ENCODE results near the gene KBTBD3. TPM values are rescaled to one million over a fixed set of nuclear protein-coding genes. Genes with fewer than 3 reads are reported as not detected.

KBTBD3 gene
- total and polyA plus RNA-seq, 2 donors: 5.3 to 7.6 TPM

- no peaks in the 10 kb centered on the region for H3K27me3 ChIP-seq (ENCODE audit: control insufficient read depth in 2 of 2, insufficient read depth in 1 of 2, low read length in 1 of 2)
- no peaks in the 10 kb centered on the region for H3K4me1 ChIP-seq (ENCODE audit: control insufficient read depth in 2 of 2, insufficient read depth in 2 of 2, low read length in 2 of 2)
- 93% methylated on average over 3 of the region's 3 CpGs for WGBS
- peaks cover 9 to 50% of the 10 kb centered on the region in 2 donors for H3K36me3 ChIP-seq (ENCODE audit: control insufficient read depth in 2 of 2, insufficient read depth in 2 of 2, low read length in 1 of 2)
- H3K9me3 ChIP-seq (ENCODE audit: control insufficient read depth in 2 of 2, insufficient read depth in 1 of 2, low read length in 1 of 2): no peaks in the 10 kb centered on the region
- no peak for DNase-seq (ENCODE audit: low read depth in 6 of 9, low spot score in 9 of 9)
- H3K27ac ChIP-seq (ENCODE audit: low read depth in 1 of 2, low read length in 1 of 2): no peak overlapping the region
- H3K4me3 ChIP-seq (ENCODE audit: low read length in 2 of 2): no peak overlapping the region
These were observed 14.5 kb upstream of the KBTBD3 start for GRCh38 chr11:106091480-106092123.

- Histone ChIP-seq H3K36me3 (ENCODE audit: control insufficient read depth in 2 of 2, insufficient read depth in 2 of 2, low read length in 1 of 2) (peaks cover 8 to 38% of the 10 kb centered on the region in 2 donors), H3K4me3 (ENCODE audit: low read length in 2 of 2) (no peak overlapping the region), H3K27me3 (ENCODE audit: control insufficient read depth in 2 of 2, insufficient read depth in 1 of 2, low read length in 1 of 2) (no peaks in the 10 kb centered on the region), H3K27ac (ENCODE audit: low read depth in 1 of 2, low read length in 1 of 2) (no peak overlapping the region), H3K4me1 (ENCODE audit: control insufficient read depth in 2 of 2, insufficient read depth in 2 of 2, low read length in 2 of 2) (no peaks in the 10 kb centered on the region), H3K9me3 (ENCODE audit: control insufficient read depth in 2 of 2, insufficient read depth in 1 of 2, low read length in 1 of 2) (no peaks in the 10 kb centered on the region)
- no peak for DNase-seq (ENCODE audit: low read depth in 6 of 9, low spot score in 9 of 9)
- WGBS: 95% methylated on average over 4 of the region's 4 CpGs
These were observed 11.7 kb upstream of the KBTBD3 start for GRCh38 chr11:106088896-106089295.

DNA sequence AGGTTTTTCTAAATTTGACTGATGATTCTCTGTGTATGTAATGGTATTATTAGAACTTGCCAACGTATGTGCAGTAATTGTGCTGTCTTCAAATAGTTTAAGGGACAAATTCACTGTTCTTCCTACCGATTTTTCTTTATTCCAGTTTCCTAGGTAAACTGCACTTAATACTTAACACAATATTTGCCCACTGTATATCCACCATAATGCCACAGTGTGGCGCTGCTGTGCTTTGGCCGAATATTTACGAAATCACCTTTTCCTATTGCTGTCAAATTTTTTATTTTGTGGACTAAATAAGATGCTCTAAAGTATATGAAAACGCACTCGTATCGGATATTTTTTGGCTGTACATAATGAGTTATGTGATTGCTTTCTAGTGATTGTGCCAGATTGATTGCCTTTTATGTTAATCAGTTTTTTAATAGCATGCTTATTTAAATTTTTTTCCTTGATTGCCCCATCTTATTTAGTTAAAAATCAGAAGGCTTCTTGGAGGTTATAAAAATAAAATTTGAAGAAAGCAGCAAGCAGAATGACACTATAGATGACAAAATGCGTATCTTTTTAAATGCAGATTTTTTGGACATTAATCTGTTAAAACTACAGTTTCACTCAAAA, 10.8 kb upstream of the KBTBD3 start:
- H3K4me3 ChIP-seq (ENCODE audit: low read length in 2 of 2): no peak overlapping the region
- H3K27ac ChIP-seq (ENCODE audit: low read depth in 1 of 2, low read length in 1 of 2): no peak overlapping the region
- H3K9me3 ChIP-seq (ENCODE audit: control insufficient read depth in 2 of 2, insufficient read depth in 1 of 2, low read length in 1 of 2): no peaks in the 10 kb centered on the region
- WGBS: 63% methylated on average over 9 of the region's 9 CpGs
- H3K4me1 ChIP-seq (ENCODE audit: control insufficient read depth in 2 of 2, insufficient read depth in 2 of 2, low read length in 2 of 2): no peaks in the 10 kb centered on the region
- H3K36me3 ChIP-seq (ENCODE audit: control insufficient read depth in 2 of 2, insufficient read depth in 2 of 2, low read length in 1 of 2): peaks cover 8 to 39% of the 10 kb centered on the region in 2 donors
- no peaks in the 10 kb centered on the region for H3K27me3 ChIP-seq (ENCODE audit: control insufficient read depth in 2 of 2, insufficient read depth in 1 of 2, low read length in 1 of 2)
- peak in 4 of 9 donors; percentile 4 to 44 (median 28) for DNase-seq (ENCODE audit: low read depth in 6 of 9, low spot score in 9 of 9)

GRCh38 chr11:106086850-106087249, 9.7 kb upstream of the KBTBD3 start:
- no peak for DNase-seq (ENCODE audit: low read depth in 6 of 9, low spot score in 9 of 9)
- H3K27me3 ChIP-seq (ENCODE audit: control insufficient read depth in 2 of 2, insufficient read depth in 1 of 2, low read length in 1 of 2): no peaks in the 10 kb centered on the region
- H3K27ac ChIP-seq (ENCODE audit: low read depth in 1 of 2, low read length in 1 of 2): no peak overlapping the region
- no peaks in the 10 kb centered on the region for H3K4me1 ChIP-seq (ENCODE audit: control insufficient read depth in 2 of 2, insufficient read depth in 2 of 2, low read length in 2 of 2)
- peaks cover 5 to 38% of the 10 kb centered on the region in 2 donors for H3K36me3 ChIP-seq (ENCODE audit: control insufficient read depth in 2 of 2, insufficient read depth in 2 of 2, low read length in 1 of 2)
- WGBS: 95% methylated on average over 2 of the region's 2 CpGs
- no peaks in the 10 kb centered on the region for H3K9me3 ChIP-seq (ENCODE audit: control insufficient read depth in 2 of 2, insufficient read depth in 1 of 2, low read length in 1 of 2)
- H3K4me3 ChIP-seq (ENCODE audit: low read length in 2 of 2): no peak overlapping the region

GRCh38 chr11:106086135-106086534, 9.0 kb upstream of the KBTBD3 start:
- Histone ChIP-seq H3K27ac (ENCODE audit: low read depth in 1 of 2, low read length in 1 of 2) (no peak overlapping the region), H3K9me3 (ENCODE audit: control insufficient read depth in 2 of 2, insufficient read depth in 1 of 2, low read length in 1 of 2) (no peaks in the 10 kb centered on the region), H3K36me3 (ENCODE audit: control insufficient read depth in 2 of 2, insufficient read depth in 2 of 2, low read length in 1 of 2) (peaks cover 0 to 35% of the 10 kb centered on the region in 2 donors), H3K4me1 (ENCODE audit: control insufficient read depth in 2 of 2, insufficient read depth in 2 of 2, low read length in 2 of 2) (no peaks in the 10 kb centered on the region), H3K4me3 (ENCODE audit: low read length in 2 of 2) (no peak overlapping the region), H3K27me3 (ENCODE audit: control insufficient read depth in 2 of 2, insufficient read depth in 1 of 2, low read length in 1 of 2) (no peaks in the 10 kb centered on the region)
- DNase-seq (ENCODE audit: low read depth in 6 of 9, low spot score in 9 of 9): no peak
- WGBS: 100% methylated on average over 1 of the region's 1 CpG

DNA sequence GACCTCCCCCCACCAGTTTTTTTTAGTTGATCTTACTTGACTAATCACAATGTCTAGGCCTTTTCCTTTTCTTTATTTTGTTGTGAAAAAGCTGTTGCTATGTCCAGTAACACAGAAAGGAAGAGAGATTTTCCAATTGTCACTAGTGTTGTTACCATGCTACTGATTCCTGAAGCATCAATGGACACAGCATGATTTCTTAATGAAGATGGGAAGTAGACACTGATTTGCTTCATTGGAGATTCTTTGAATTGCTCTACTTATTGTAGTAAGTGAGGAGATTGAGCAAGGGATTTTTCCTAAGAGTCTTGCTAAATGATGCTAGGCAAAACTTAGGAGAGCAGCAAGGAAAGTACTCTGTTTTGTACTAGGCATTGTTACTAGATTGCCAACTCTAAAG, 4.9 kb upstream of the KBTBD3 start:
- no peaks in the 10 kb centered on the region for H3K27me3 ChIP-seq (ENCODE audit: control insufficient read depth in 2 of 2, insufficient read depth in 1 of 2, low read length in 1 of 2)
- no peak for DNase-seq (ENCODE audit: low read depth in 6 of 9, low spot score in 9 of 9)

GRCh38 chr11:106077609-106078455, 685 bp upstream of the KBTBD3 start, which contains the start of gene AASDHPPT:
Gene AASDHPPT, plus strand, starts transcription at chr11:106077662. Its CDS starts 49 bp downstream, at chr11:106077711.
- WGBS: under 1% methylated on average over 55 of the region's 55 CpGs
- Histone ChIP-seq H3K36me3 (ENCODE audit: control insufficient read depth in 2 of 2, insufficient read depth in 2 of 2, low read length in 1 of 2) (peaks cover 0 to 23% of the 10 kb centered on the region in 2 donors), H3K27ac (ENCODE audit: low read depth in 1 of 2, low read length in 1 of 2) (peak within 1 kb of the TSS; percentile 94 to 95), H3K27me3 (ENCODE audit: control insufficient read depth in 2 of 2, insufficient read depth in 1 of 2, low read length in 1 of 2) (no peaks in the 10 kb centered on the region), H3K9me3 (ENCODE audit: control insufficient read depth in 2 of 2, insufficient read depth in 1 of 2, low read length in 1 of 2) (no peaks in the 10 kb centered on the region), H3K4me3 (ENCODE audit: low read length in 2 of 2) (peak within 1 kb of the TSS; percentile 85 to 86), H3K4me1 (ENCODE audit: control insufficient read depth in 2 of 2, insufficient read depth in 2 of 2, low read length in 2 of 2) (peaks cover 5% of the 10 kb centered on the region in 2 donors)
- DNase-seq (ENCODE audit: low read depth in 6 of 9, low spot score in 9 of 9): peak in 4 of 9 donors; percentile 9 to 46 (median 30)

More for the DNA sequence above, 4.9 kb upstream of the KBTBD3 start:
- Histone ChIP-seq H3K4me3 (ENCODE audit: low read length in 2 of 2) (no peak overlapping the region), H3K36me3 (ENCODE audit: control insufficient read depth in 2 of 2, insufficient read depth in 2 of 2, low read length in 1 of 2) (peaks cover 0 to 41% of the 10 kb centered on the region in 2 donors), H3K4me1 (ENCODE audit: control insufficient read depth in 2 of 2, insufficient read depth in 2 of 2, low read length in 2 of 2) (no peaks in the 10 kb centered on the region), H3K9me3 (ENCODE audit: control insufficient read depth in 2 of 2, insufficient read depth in 1 of 2, low read length in 1 of 2) (no peaks in the 10 kb centered on the region), H3K27ac (ENCODE audit: low read depth in 1 of 2, low read length in 1 of 2) (no peak overlapping the region)

- peak overlapping the region; percentile 85 to 86 for H3K4me3 ChIP-seq (ENCODE audit: low read length in 2 of 2)
- peaks cover 0 to 13% of the 10 kb centered on the region in 2 donors for H3K36me3 ChIP-seq (ENCODE audit: control insufficient read depth in 2 of 2, insufficient read depth in 2 of 2, low read length in 1 of 2)
- no peaks in the 10 kb centered on the region for H3K27me3 ChIP-seq (ENCODE audit: control insufficient read depth in 2 of 2, insufficient read depth in 1 of 2, low read length in 1 of 2)
- no peaks in the 10 kb centered on the region for H3K9me3 ChIP-seq (ENCODE audit: control insufficient read depth in 2 of 2, insufficient read depth in 1 of 2, low read length in 1 of 2)
- 16% methylated on average over 19 of the region's 19 CpGs for WGBS
- H3K4me1 ChIP-seq (ENCODE audit: control insufficient read depth in 2 of 2, insufficient read depth in 2 of 2, low read length in 2 of 2): peaks cover 5% of the 10 kb centered on the region in 2 donors
- DNase-seq (ENCODE audit: low read depth in 6 of 9, low spot score in 9 of 9): no peak
- peak overlapping the region; percentile 93 to 94 for H3K27ac ChIP-seq (ENCODE audit: low read depth in 1 of 2, low read length in 1 of 2)
These were observed 802 bp downstream of the KBTBD3 start for GRCh38 chr11:106076171-106076918.

All from thymus (tissue), 11 donors.